Testis (tissue), 2 donors: ENCODE data around the gene PCDHA7.
"Not testable (repeated sequence)": the region's sequence is repeated elsewhere in the genome, so short reads cannot be mapped to it uniquely, and the experiment has no call there.

Experiments used
- POLR2A ChIP-seq: fragments of 450-650 bp; IDR thresholded peaks from one replicate; pipeline ENCODE4 v1.6.1; 2017; ENCODE audit warnings: antibody characterized with exemption, mild to moderate bottlenecking, moderate library complexity
- TF ChIP-seq, protein P1 (sequence below), 3 experiments: fragments of 450-650 bp in 2 of 3; fragments of 200-600 bp in 1 of 3; sonication (generic) in 1 of 3; IDR thresholded peaks; one replicate each; pipeline ENCODE4 v1.5.1; 2016 to 2019; ENCODE audit warnings: antibody characterized with exemption in 3 of 3, mild to moderate bottlenecking in 2 of 3, moderate library complexity in 1 of 3

DNA sequence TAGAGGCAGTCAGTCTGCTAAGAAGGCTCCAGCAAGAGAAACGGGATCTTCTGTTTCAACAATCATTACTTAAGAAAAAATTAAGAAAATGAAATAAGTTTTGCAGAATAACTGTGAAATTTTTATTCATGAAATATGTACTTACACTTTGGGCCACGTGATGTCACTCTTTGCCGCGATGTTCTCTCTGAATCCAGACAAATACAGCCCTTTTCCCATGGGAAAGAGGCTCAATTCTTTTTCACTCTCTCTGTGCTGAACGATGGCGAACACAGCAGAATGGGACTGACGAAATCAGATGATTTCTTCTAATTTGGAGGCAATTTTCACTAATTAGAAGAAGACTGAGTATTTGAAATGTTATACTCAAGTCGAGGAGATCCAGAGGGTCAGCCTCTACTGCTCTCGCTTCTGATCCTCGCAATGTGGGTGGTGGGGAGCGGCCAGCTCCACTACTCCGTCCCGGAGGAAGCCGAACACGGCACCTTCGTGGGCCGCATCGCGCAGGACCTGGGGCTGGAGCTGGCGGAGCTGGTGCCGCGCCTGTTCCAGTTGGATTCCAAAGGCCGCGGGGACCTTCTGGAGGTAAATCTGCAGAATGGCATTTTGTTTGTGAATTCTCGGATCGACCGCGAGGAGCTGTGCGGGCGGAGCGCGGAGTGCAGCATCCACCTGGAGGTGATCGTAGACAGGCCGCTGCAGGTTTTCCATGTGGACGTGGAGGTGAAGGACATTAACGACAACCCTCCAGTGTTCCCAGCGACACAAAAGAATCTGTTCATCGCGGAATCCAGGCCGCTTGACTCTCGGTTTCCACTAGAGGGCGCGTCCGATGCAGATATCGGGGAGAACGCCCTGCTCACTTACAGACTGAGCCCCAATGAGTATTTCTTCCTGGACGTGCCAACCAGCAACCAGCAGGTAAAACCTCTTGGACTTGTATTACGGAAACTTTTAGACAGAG, 14.4 kb downstream of the PCDHA7 start, which contains the start of gene PCDHA9:
- TF ChIP-seq, protein P1, sequence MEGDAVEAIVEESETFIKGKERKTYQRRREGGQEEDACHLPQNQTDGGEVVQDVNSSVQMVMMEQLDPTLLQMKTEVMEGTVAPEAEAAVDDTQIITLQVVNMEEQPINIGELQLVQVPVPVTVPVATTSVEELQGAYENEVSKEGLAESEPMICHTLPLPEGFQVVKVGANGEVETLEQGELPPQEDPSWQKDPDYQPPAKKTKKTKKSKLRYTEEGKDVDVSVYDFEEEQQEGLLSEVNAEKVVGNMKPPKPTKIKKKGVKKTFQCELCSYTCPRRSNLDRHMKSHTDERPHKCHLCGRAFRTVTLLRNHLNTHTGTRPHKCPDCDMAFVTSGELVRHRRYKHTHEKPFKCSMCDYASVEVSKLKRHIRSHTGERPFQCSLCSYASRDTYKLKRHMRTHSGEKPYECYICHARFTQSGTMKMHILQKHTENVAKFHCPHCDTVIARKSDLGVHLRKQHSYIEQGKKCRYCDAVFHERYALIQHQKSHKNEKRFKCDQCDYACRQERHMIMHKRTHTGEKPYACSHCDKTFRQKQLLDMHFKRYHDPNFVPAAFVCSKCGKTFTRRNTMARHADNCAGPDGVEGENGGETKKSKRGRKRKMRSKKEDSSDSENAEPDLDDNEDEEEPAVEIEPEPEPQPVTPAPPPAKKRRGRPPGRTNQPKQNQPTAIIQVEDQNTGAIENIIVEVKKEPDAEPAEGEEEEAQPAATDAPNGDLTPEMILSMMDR (IDR thresholded peaks at IDR 0.05), result not testable (repeated sequence)
- not testable (repeated sequence) for TF ChIP-seq POLR2A
